K562 (cell line): ENCODE data around the gene C1QTNF6. TPM values are rescaled to one million over a fixed set of nuclear protein-coding genes. Genes with fewer than 3 reads are reported as not detected.
A peak's percentile ranks its signal among the peaks of the same experiment; 100 is the strongest.

Experiments
- CBX3 ChIP-seq, 2 experiments: IDR thresholded peaks; 1 replicate in 1 of 2; 2 replicates in 1 of 2; pipeline ENCODE4 v1.6.1; 2012; ENCODE audit warnings: inconsistent platforms in 2 of 2, low read length in 2 of 2, borderline replicate concordance in 1 of 2, control low read depth in 1 of 2
- EP400 ChIP-seq: fragments of 450-650 bp; IDR thresholded peaks from 2 replicates; pipeline ENCODE4 v1.6.1; 2017; ENCODE audit warnings: antibody characterized with exemption, mild to moderate bottlenecking, moderate library complexity
- MTA3 ChIP-seq: fragments of 450-650 bp; formaldehyde crosslinking; IDR thresholded peaks from 2 replicates; pipeline ENCODE4 v1.6.1; 2017; ENCODE audit warnings: mild to moderate bottlenecking, borderline replicate concordance
- MYC ChIP-seq, 2 experiments: fragments of 250-450 bp in 1 of 2; sonication (Bioruptor Pico) in 1 of 2; IDR thresholded peaks; 2 replicates each; pipeline versions ENCODE4 v1.5.1 to v1.6.1; 2012 to 2021; ENCODE audit warnings: low read depth in 2 of 2, borderline replicate concordance in 1 of 2, improper control_type of control experiment in 1 of 2, low read length in 1 of 2, mild to moderate bottlenecking in 1 of 2, moderate library complexity in 1 of 2
- PHF21A ChIP-seq: fragments of 450-650 bp; IDR thresholded peaks from 2 replicates; pipeline ENCODE4 v1.6.1; 2017; ENCODE audit warnings: low read depth, borderline replicate concordance
- PML ChIP-seq: IDR thresholded peaks from 2 replicates; pipeline ENCODE4 v1.6.1; 2012; ENCODE audit warnings: low read length, inconsistent platforms
- ZNF780A ChIP-seq: fragments of 250-450 bp; sonication (Bioruptor Pico); IDR thresholded peaks from 2 replicates; pipeline ENCODE4 v1.5.0; 2021; ENCODE audit warnings: mild to moderate bottlenecking
- polyA plus RNA-seq, 8 experiments: library from polyadenylated mRNA; depleted of rRNA in 4 of 8; stranded (reverse) in 5 of 8; unstranded in 3 of 8; fragments of >200 nt; fragmentation: Nextera tagmentation in 2 of 8; fragmentation: Illumina TruSeq in 1 of 8; extraction: Ambion mirVana in 2 of 8; extraction: Trizol in 1 of 8; gene quantifications; 2 replicates each; pipeline versions ENCODE4 v1.2.1 to v1.2.3, GENCODE V29; 2011 to 2014; ENCODE audit warnings: inconsistent platforms in 1 of 8, missing spikeins in 1 of 8
- total RNA-seq, 7 experiments: library from RNA; depleted of rRNA in 6 of 7; stranded (reverse); fragments of >200 nt in 6 of 7; fragmentation: Illumina TruSeq in 2 of 7; extraction: Trizol in 2 of 7; gene quantifications; 2 replicates each; pipeline versions ENCODE4 v1.2.1 to v1.2.3, GENCODE V29; 2011 to 2021; ENCODE audit warnings: low replicate concordance in 1 of 7
- TF ChIP-seq, protein P1 (sequence below): sonication (generic); formaldehyde crosslinking; IDR thresholded peaks from 2 replicates; pipeline ENCODE4 v1.8.0; 2023; ENCODE audit warnings: mild to moderate bottlenecking, missing genetic modification reagents
- TF ChIP-seq, protein P2 (sequence below): fragments of 450-650 bp; IDR thresholded peaks from 2 replicates; pipeline ENCODE4 v1.6.1; 2017; ENCODE audit warnings: mild to moderate bottlenecking, moderate library complexity
- TF ChIP-seq, protein P3 (sequence below): fragments of 450-650 bp; IDR thresholded peaks from 2 replicates; pipeline ENCODE4 v1.6.1; 2016; ENCODE audit warnings: mild to moderate bottlenecking, moderate library complexity

C1QTNF6 gene
- total and polyA plus RNA-seq, 9 of the 15 experiments (the other 6 are each of a cell fraction or from before 2014, with no cell fraction given) = 0.18 to 0.92 (median 0.55) TPM

- TF ChIP-seq EP400 (peak; percentile 86), MYC (IDR thresholded peaks at IDR 0.05; ENCODE audit: low read depth, low read length) (peak; percentile 94), MYC (CRISPR knock-in tag; IDR thresholded peaks at IDR 0.05; ENCODE audit: borderline replicate concordance, low read depth) (peak; percentile 26; the same call in 1 of the 2 replicates), PHF21A (no peak), MTA3 (0 out of 2 replicates have a peak, but pooled peaks have one; percentile 67), CBX3 (IDR thresholded peaks at IDR 0.05; ENCODE audit: borderline replicate concordance in 1 of 2, low read length in 2 of 2) (no peak; a peak in 1 of 3 replicates), PML (peak; percentile 74; the same call in 1 of the 2 replicates), ZNF780A (CRISPR knock-in tag) (no peak)
- TF ChIP-seq, protein P1, sequence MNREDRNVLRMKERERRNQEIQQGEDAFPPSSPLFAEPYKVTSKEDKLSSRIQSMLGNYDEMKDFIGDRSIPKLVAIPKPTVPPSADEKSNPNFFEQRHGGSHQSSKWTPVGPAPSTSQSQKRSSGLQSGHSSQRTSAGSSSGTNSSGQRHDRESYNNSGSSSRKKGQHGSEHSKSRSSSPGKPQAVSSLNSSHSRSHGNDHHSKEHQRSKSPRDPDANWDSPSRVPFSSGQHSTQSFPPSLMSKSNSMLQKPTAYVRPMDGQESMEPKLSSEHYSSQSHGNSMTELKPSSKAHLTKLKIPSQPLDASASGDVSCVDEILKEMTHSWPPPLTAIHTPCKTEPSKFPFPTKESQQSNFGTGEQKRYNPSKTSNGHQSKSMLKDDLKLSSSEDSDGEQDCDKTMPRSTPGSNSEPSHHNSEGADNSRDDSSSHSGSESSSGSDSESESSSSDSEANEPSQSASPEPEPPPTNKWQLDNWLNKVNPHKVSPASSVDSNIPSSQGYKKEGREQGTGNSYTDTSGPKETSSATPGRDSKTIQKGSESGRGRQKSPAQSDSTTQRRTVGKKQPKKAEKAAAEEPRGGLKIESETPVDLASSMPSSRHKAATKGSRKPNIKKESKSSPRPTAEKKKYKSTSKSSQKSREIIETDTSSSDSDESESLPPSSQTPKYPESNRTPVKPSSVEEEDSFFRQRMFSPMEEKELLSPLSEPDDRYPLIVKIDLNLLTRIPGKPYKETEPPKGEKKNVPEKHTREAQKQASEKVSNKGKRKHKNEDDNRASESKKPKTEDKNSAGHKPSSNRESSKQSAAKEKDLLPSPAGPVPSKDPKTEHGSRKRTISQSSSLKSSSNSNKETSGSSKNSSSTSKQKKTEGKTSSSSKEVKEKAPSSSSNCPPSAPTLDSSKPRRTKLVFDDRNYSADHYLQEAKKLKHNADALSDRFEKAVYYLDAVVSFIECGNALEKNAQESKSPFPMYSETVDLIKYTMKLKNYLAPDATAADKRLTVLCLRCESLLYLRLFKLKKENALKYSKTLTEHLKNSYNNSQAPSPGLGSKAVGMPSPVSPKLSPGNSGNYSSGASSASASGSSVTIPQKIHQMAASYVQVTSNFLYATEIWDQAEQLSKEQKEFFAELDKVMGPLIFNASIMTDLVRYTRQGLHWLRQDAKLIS (CRISPR knock-in tag) = 0 out of 2 replicates have a peak, but pooled peaks have one; percentile 72
- TF ChIP-seq, protein P2, sequence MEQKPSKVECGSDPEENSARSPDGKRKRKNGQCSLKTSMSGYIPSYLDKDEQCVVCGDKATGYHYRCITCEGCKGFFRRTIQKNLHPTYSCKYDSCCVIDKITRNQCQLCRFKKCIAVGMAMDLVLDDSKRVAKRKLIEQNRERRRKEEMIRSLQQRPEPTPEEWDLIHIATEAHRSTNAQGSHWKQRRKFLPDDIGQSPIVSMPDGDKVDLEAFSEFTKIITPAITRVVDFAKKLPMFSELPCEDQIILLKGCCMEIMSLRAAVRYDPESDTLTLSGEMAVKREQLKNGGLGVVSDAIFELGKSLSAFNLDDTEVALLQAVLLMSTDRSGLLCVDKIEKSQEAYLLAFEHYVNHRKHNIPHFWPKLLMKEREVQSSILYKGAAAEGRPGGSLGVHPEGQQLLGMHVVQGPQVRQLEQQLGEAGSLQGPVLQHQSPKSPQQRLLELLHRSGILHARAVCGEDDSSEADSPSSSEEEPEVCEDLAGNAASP = no peak
- TF ChIP-seq, protein P3, sequence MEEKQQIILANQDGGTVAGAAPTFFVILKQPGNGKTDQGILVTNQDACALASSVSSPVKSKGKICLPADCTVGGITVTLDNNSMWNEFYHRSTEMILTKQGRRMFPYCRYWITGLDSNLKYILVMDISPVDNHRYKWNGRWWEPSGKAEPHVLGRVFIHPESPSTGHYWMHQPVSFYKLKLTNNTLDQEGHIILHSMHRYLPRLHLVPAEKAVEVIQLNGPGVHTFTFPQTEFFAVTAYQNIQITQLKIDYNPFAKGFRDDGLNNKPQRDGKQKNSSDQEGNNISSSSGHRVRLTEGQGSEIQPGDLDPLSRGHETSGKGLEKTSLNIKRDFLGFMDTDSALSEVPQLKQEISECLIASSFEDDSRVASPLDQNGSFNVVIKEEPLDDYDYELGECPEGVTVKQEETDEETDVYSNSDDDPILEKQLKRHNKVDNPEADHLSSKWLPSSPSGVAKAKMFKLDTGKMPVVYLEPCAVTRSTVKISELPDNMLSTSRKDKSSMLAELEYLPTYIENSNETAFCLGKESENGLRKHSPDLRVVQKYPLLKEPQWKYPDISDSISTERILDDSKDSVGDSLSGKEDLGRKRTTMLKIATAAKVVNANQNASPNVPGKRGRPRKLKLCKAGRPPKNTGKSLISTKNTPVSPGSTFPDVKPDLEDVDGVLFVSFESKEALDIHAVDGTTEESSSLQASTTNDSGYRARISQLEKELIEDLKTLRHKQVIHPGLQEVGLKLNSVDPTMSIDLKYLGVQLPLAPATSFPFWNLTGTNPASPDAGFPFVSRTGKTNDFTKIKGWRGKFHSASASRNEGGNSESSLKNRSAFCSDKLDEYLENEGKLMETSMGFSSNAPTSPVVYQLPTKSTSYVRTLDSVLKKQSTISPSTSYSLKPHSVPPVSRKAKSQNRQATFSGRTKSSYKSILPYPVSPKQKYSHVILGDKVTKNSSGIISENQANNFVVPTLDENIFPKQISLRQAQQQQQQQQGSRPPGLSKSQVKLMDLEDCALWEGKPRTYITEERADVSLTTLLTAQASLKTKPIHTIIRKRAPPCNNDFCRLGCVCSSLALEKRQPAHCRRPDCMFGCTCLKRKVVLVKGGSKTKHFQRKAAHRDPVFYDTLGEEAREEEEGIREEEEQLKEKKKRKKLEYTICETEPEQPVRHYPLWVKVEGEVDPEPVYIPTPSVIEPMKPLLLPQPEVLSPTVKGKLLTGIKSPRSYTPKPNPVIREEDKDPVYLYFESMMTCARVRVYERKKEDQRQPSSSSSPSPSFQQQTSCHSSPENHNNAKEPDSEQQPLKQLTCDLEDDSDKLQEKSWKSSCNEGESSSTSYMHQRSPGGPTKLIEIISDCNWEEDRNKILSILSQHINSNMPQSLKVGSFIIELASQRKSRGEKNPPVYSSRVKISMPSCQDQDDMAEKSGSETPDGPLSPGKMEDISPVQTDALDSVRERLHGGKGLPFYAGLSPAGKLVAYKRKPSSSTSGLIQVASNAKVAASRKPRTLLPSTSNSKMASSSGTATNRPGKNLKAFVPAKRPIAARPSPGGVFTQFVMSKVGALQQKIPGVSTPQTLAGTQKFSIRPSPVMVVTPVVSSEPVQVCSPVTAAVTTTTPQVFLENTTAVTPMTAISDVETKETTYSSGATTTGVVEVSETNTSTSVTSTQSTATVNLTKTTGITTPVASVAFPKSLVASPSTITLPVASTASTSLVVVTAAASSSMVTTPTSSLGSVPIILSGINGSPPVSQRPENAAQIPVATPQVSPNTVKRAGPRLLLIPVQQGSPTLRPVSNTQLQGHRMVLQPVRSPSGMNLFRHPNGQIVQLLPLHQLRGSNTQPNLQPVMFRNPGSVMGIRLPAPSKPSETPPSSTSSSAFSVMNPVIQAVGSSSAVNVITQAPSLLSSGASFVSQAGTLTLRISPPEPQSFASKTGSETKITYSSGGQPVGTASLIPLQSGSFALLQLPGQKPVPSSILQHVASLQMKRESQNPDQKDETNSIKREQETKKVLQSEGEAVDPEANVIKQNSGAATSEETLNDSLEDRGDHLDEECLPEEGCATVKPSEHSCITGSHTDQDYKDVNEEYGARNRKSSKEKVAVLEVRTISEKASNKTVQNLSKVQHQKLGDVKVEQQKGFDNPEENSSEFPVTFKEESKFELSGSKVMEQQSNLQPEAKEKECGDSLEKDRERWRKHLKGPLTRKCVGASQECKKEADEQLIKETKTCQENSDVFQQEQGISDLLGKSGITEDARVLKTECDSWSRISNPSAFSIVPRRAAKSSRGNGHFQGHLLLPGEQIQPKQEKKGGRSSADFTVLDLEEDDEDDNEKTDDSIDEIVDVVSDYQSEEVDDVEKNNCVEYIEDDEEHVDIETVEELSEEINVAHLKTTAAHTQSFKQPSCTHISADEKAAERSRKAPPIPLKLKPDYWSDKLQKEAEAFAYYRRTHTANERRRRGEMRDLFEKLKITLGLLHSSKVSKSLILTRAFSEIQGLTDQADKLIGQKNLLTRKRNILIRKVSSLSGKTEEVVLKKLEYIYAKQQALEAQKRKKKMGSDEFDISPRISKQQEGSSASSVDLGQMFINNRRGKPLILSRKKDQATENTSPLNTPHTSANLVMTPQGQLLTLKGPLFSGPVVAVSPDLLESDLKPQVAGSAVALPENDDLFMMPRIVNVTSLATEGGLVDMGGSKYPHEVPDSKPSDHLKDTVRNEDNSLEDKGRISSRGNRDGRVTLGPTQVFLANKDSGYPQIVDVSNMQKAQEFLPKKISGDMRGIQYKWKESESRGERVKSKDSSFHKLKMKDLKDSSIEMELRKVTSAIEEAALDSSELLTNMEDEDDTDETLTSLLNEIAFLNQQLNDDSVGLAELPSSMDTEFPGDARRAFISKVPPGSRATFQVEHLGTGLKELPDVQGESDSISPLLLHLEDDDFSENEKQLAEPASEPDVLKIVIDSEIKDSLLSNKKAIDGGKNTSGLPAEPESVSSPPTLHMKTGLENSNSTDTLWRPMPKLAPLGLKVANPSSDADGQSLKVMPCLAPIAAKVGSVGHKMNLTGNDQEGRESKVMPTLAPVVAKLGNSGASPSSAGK = peak; percentile 90
Observed at GRCh38 chr22:37199103-37199759, 11.2 kb upstream of the C1QTNF6 start (continued).
